GM12875 (cell line): ENCODE data around the gene IER3.

Source experiments
- H3K4me3 ChIP-seq: one replicate; pipeline ENCODE4 v1.5.1; 2011; ENCODE audit warnings: low read depth, low read length, control low read depth
- TF ChIP-seq, protein P1 (sequence below): IDR thresholded peaks from 2 replicates; pipeline ENCODE4 v1.5.1; 2011; ENCODE audit warnings: low read depth, mild to moderate bottlenecking, control low read depth, inconsistent platforms, low read length, moderate library complexity, borderline replicate concordance; ENCODE audit not compliant: insufficient read depth

The IER3 gene

DNA sequence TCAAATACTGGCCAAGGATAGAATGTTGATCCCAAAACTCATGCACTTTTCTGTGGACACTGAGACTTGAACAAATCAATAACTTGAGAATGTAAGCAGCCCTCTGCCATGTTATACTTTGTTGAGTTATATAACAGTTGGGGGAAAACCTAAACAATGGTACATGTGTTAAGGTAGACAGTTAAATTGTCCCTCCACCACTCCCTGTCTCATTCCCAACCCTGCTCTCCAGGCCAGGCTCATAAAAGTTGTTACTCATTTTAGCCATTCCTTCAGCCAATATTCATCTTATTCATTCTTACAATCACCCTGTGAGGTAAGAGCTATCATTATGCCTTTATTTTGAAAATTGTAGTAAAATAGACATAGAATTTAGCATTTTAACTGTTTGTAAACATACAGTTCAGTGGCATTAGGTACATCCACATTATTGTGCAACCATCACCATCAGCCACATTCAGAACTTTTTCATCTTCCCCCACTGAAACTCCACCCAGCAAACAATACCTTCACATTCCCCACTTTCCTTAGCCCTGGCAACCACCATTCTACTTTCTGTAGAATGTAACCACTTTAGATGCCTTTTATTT lies 38.2 kb upstream of the IER3 start:
- H3K4me3 ChIP-seq, result no peak overlapping the region

DNA sequence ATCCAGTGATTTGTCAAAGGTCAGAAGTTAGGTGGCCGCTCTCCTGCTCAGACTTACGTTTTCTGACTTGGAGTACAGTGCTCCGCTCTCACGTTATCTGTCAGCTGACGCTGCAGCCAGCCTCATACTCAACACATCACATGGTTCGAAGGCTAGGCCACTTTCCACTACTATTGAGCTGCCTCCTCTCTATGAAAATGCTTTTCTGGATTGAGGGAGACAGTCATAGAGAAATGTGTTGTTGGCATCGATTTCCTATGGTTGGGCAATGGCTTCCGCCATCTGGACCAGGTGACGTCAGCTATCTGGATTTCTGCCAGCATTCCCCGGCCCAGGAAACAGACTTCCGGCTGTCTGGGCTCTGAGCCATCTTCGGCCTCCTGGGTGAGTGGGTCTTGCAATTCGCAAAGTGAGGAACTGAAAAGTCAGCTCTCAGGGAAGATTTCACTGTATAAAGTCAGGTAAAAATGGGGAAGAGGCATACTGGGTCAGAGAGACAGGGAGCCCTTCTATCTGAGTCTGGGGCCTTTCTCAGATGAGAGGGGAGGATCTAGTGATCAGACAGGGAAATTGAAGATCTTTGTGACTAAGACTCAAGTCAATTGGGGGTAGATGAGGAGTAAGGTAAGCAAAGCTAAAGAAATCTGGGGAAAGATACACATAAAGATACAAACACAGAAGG lies 37.5 kb upstream of the IER3 start:
- TF ChIP-seq, protein P1, sequence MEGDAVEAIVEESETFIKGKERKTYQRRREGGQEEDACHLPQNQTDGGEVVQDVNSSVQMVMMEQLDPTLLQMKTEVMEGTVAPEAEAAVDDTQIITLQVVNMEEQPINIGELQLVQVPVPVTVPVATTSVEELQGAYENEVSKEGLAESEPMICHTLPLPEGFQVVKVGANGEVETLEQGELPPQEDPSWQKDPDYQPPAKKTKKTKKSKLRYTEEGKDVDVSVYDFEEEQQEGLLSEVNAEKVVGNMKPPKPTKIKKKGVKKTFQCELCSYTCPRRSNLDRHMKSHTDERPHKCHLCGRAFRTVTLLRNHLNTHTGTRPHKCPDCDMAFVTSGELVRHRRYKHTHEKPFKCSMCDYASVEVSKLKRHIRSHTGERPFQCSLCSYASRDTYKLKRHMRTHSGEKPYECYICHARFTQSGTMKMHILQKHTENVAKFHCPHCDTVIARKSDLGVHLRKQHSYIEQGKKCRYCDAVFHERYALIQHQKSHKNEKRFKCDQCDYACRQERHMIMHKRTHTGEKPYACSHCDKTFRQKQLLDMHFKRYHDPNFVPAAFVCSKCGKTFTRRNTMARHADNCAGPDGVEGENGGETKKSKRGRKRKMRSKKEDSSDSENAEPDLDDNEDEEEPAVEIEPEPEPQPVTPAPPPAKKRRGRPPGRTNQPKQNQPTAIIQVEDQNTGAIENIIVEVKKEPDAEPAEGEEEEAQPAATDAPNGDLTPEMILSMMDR, result no peak
- no peak overlapping the region for H3K4me3 ChIP-seq

More for the DNA sequence above, 38.2 kb upstream of the IER3 start:
- TF ChIP-seq, protein P1, result no peak

DNA sequence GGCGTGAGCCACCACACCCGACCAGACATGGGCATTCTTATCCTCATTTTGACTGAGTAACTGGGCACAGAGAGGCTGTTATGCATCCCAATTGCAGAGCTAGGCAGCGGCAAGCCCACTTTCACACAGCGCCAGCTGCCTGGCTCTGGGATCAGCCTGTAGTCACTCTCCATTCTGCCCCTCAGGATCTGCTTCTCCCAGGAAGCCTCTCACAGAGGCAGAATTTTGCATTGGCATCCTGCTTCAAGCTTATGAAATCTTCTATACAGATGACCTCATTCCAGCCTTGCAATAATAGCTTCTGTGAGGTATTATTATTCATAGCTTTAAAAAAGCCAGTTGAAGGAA lies 37.0 kb upstream of the IER3 start:
- TF ChIP-seq, protein P1, result no peak
- no peak overlapping the region for H3K4me3 ChIP-seq

DNA sequence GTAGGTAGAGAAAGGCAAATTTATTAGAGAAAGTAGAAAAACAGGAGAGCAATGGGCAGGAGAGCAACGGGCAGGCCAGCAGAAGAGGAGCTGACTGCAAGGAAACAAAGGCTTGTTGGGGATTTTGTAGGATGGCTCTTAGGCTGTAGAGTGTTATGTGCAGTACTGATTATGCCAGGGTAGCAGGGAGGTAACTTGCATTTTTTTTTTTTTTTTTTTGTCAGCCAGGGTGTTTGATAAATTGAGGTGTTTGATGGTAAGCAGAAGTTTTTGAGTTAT lies 36.2 kb upstream of the IER3 start:
- H3K4me3 ChIP-seq, result no peak overlapping the region
- TF ChIP-seq, protein P1, result no peak

DNA sequence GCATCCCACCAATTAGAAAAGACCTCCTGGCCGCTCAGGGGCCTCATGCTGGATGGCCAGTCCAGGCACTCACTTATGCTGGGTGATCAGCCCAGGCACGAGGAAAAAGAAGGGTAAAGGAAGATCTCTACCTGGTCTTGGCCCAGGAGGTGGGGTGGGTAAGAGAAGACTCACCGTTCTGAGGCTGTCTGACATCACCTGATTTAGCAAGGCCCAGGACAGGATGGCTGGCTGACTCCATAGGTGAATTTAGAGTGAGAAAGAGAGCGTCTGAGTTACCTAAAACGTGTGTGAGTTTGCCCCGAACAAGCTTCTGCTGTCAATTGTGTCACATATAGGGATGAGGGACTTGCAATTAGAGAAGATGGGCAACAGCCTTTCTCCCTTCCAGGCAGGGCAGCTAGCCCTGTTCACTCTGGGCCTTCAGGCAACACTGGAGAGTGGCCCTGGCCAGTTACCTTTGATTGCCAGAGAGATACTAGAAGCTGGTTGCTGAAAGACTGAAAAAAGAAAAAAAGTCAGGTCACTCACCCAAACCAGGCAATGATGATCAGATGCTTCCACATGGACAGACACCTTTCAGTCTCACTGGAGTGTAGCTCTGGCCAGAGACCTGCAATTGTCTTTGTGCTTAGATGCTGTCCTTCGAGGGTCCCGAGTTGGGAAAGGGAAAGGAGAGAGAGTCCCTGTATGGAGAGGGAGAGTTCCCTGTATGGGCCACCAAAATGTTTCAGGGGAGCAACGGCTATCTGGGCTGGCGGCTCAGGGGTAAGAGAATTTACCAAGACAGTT lies 35.7 kb upstream of the IER3 start:
- TF ChIP-seq, protein P1, result no peak
- H3K4me3 ChIP-seq, result no peak overlapping the region

DNA sequence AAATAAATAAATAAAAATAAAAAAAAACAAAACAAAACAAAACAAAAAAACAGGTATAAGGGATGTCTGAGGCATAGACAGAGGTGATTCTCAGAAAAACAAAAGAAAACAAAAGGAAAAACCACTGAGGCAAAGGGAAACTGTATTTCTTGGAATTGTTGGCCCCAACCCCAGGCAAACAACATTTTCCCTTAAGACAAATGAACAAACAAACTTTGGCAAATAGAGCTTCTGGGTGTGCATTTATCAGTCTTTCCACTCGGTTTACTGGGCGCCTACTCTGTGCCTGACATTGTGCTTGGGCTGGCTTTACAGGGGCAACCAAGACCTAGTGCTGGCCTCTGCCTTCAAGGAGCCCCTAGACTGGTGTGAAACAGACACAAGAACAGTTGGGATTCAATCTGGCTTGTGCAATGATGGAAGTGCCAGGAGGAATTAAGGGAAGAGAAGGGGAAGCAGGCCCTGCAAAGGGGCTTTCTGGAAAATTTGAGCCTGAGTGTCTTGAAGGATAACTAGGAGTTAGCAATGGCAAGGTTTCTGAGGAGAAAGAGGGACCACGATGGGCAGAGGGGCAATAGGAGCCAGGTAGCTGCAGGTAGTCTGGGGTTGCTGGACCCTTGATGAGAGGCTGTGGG lies 33.8 kb upstream of the IER3 start:
- TF ChIP-seq, protein P1, result no peak
- H3K4me3 ChIP-seq, result no peak overlapping the region

DNA sequence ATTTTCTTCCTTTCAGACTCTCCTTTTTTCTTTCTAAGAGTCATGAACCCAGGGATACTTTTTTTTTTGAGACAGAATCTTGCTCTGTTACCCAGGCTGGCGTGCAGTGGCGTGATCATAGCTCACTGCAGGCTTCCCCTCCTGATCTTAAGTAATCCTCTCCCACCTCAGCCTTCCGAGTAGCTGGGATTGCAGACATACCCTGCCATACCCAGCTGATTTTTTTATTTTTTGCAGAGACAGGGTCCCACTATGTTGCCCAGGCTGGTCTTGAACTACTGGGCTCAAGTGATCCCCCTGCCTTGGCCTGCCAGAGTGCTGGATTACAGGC lies 32.8 kb upstream of the IER3 start:
- TF ChIP-seq, protein P1, result no peak
- no peak overlapping the region for H3K4me3 ChIP-seq
